Testis (tissue), 2 donors: ENCODE measurements around the gene INIP.

Experiments
- CTCF ChIP-seq, 3 experiments: fragments of 450-650 bp in 2 of 3; fragments of 200-600 bp in 1 of 3; sonication (generic) in 1 of 3; IDR thresholded peaks; one replicate each; pipeline ENCODE4 v1.5.1; 2016 to 2019; ENCODE audit warnings: antibody characterized with exemption in 3 of 3, mild to moderate bottlenecking in 2 of 3, moderate library complexity in 1 of 3
- POLR2A ChIP-seq: fragments of 450-650 bp; IDR thresholded peaks from one replicate; pipeline ENCODE4 v1.6.1; 2017; ENCODE audit warnings: antibody characterized with exemption, mild to moderate bottlenecking, moderate library complexity

- TF ChIP-seq CTCF (IDR thresholded peaks at IDR 0.05), result no peak
- TF ChIP-seq POLR2A, result no peak
Observed at GRCh38 chr9:112700085-112700484, 17.8 kb downstream of the INIP start.
